H1 (cell line): Measurements from ENCODE around the gene RNF13. TPM values are rescaled to one million over a fixed set of nuclear protein-coding genes. Genes with fewer than 3 reads are reported as not detected.

Experiments used
- CTCF ChIA-PET: fragments of 300-600 bp; sonication (Branson Sonifier 250); formaldehyde crosslinking; loops from one replicate; lab custom pipeline; 2021; ENCODE audit not compliant: partially characterized antibody; lab: Charles Lee
- POLR2A ChIA-PET: fragments of 300-600 bp; sonication (Branson Sonifier 250); formaldehyde crosslinking; loops from one replicate; lab custom pipeline; 2021; ENCODE audit warnings: inconsistent platforms; ENCODE audit not compliant: partially characterized antibody; lab: Charles Lee
- DNase-seq, 2 experiments: peaks; one replicate each; pipeline versions ENCODE4 v3.0.0 to v3.0.0-alpha.2; 2010 to 2022; ENCODE audit warnings: low spot score in 2 of 2, low read depth in 1 of 2, mixed read lengths in 1 of 2
- FAIRE-seq: peaks from 2 replicates; lab custom pipeline; 2011; peaks lifted over from hg19 to GRCh38; lab: Jason Lieb, UNC
- H2AFZ ChIP-seq: 2 replicates; pipeline ENCODE4 v1.8.1; 2012; ENCODE audit warnings: low read length, inconsistent platforms
- H2AK5ac ChIP-seq: 2 replicates; pipeline ENCODE4 v1.6.1; 2013; ENCODE audit warnings: low read depth, low read length
- H2BK120ac ChIP-seq: replicated peaks from 2 replicates; pipeline ENCODE3; 2013; ENCODE audit warnings: low read depth, low read length, inconsistent platforms
- H2BK12ac ChIP-seq: 2 replicates; pipeline ENCODE4 v1.6.1; 2013; ENCODE audit warnings: low read depth, low read length
- H2BK15ac ChIP-seq: 2 replicates; pipeline ENCODE4 v1.6.1; 2013; ENCODE audit warnings: low read length
- H2BK20ac ChIP-seq: 2 replicates; pipeline ENCODE4 v1.6.1; 2013; ENCODE audit warnings: low read length
- H2BK5ac ChIP-seq: 2 replicates; pipeline ENCODE4 v1.6.1; 2013; ENCODE audit warnings: low read depth, low read length
- H3K14ac ChIP-seq: 2 replicates; pipeline ENCODE4 v1.6.1; 2013; ENCODE audit warnings: inconsistent platforms; ENCODE audit not compliant: insufficient read length
- H3K18ac ChIP-seq: 2 replicates; pipeline ENCODE4 v1.6.1; 2013; ENCODE audit warnings: low read length; ENCODE audit errors: extremely low read depth
- H3K23ac ChIP-seq: 2 replicates; pipeline ENCODE4 v1.6.1; 2013; ENCODE audit warnings: inconsistent platforms; ENCODE audit not compliant: insufficient read length
- H3K23me2 ChIP-seq: 2 replicates; pipeline ENCODE4 v1.6.1; 2013; ENCODE audit warnings: low read depth, low read length
- H3K27ac ChIP-seq: 2 replicates; pipeline ENCODE4 v1.6.1; 2011; ENCODE audit warnings: low read depth, low read length, inconsistent platforms
- H3K27me3 ChIP-seq, 4 experiments: replicated peaks in 1 of 4; 1 replicate in 1 of 4; 2 replicates in 3 of 4; pipeline versions ENCODE4 v1.6.1 to v1.8.1; 2011 to 2013; ENCODE audit warnings: low read length in 3 of 4, mild to moderate bottlenecking in 3 of 4, inconsistent platforms in 2 of 4, mixed read lengths in 2 of 4, moderate library complexity in 1 of 4; ENCODE audit not compliant: control insufficient read depth in 3 of 4, insufficient read depth in 3 of 4; ENCODE audit errors: extremely low read depth in 1 of 4
- H3K36me3 ChIP-seq, 4 experiments: 2 replicates each; pipeline versions ENCODE4 v1.6.1 to v1.8.1; 2011 to 2013; ENCODE audit warnings: mild to moderate bottlenecking in 4 of 4, low read length in 3 of 4, moderate library complexity in 2 of 4, control low read depth in 1 of 4, inconsistent platforms in 1 of 4; ENCODE audit not compliant: insufficient read depth in 4 of 4, control insufficient read depth in 2 of 4
- H3K4ac ChIP-seq: replicated peaks from 2 replicates; pipeline ENCODE3; 2013; ENCODE audit warnings: low read length, low read depth, mixed read lengths, inconsistent platforms; ENCODE audit not compliant: insufficient read length
- H3K4me1 ChIP-seq, 4 experiments: replicated peaks in 1 of 4; 1 replicate in 1 of 4; 2 replicates in 3 of 4; pipeline versions ENCODE4 v1.6.1 to v1.8.1; 2011 to 2013; ENCODE audit warnings: low read length in 3 of 4, inconsistent platforms in 2 of 4, mixed read lengths in 1 of 4; ENCODE audit not compliant: insufficient read depth in 4 of 4, control insufficient read depth in 3 of 4
- H3K4me2 ChIP-seq, 2 experiments: 2 replicates each; pipeline versions ENCODE4 v1.6.1 to v1.8.1; 2011 to 2013; ENCODE audit warnings: low read depth in 2 of 2, low read length in 2 of 2, control low read depth in 1 of 2, inconsistent platforms in 1 of 2, mild to moderate bottlenecking in 1 of 2; ENCODE audit not compliant: insufficient read depth in 1 of 2
- H3K4me3 ChIP-seq, 4 experiments: fragments of 200-600, 300-600 bp in 1 of 4; sonication (generic), shearing (Covaris generic), sonication (Bioruptor Twin) in 1 of 4; 2 replicates each; pipeline versions ENCODE4 v1.5.1 to v1.8.1; 2011 to 2016; ENCODE audit warnings: low read length in 4 of 4, low read depth in 3 of 4, control low read depth in 2 of 4, inconsistent platforms in 2 of 4, mild to moderate bottlenecking in 2 of 4, mixed read lengths in 1 of 4, moderate library complexity in 1 of 4; ENCODE audit not compliant: insufficient read depth in 2 of 4; ENCODE audit errors: extremely low read depth in 1 of 4
- H3K56ac ChIP-seq: replicated peaks from 2 replicates; pipeline ENCODE3; 2013; ENCODE audit warnings: low read depth, mild to moderate bottlenecking, mixed read lengths, low read length, inconsistent platforms; ENCODE audit not compliant: insufficient read length
- H3K79me1 ChIP-seq: 2 replicates; pipeline ENCODE4 v1.6.1; 2013; ENCODE audit warnings: low read depth, low read length, control low read depth
- H3K79me2 ChIP-seq, 2 experiments: 2 replicates each; pipeline versions ENCODE4 v1.6.1 to v1.8.1; 2012 to 2013; ENCODE audit warnings: low read length in 2 of 2, mild to moderate bottlenecking in 2 of 2, inconsistent platforms in 1 of 2; ENCODE audit not compliant: insufficient read depth in 2 of 2, control insufficient read depth in 1 of 2
- H3K9ac ChIP-seq, 4 experiments: replicated peaks in 1 of 4; 1 replicate in 1 of 4; 2 replicates in 3 of 4; pipeline versions ENCODE4 v1.6.1 to v1.8.1; 2011 to 2013; ENCODE audit warnings: low read depth in 3 of 4, low read length in 3 of 4, control low read depth in 2 of 4, mild to moderate bottlenecking in 2 of 4, moderate library complexity in 2 of 4, inconsistent platforms in 1 of 4; ENCODE audit errors: extremely low read depth in 1 of 4
- H3K9me3 ChIP-seq, 2 experiments: 2 replicates each; pipeline versions ENCODE4 v1.6.1 to v1.8.1; 2012 to 2013; ENCODE audit warnings: mild to moderate bottlenecking in 2 of 2, moderate library complexity in 2 of 2, control low read depth in 1 of 2, inconsistent platforms in 1 of 2, low read depth in 1 of 2, low read length in 1 of 2, mixed read lengths in 1 of 2; ENCODE audit not compliant: insufficient read depth in 2 of 2
- H4K20me1 ChIP-seq, 2 experiments: replicated peaks in 1 of 2; 2 replicates each; pipeline versions ENCODE3 to v1.8.1; 2011 to 2013; ENCODE audit warnings: inconsistent platforms in 2 of 2, low read length in 2 of 2, mild to moderate bottlenecking in 1 of 2; ENCODE audit not compliant: insufficient read depth in 2 of 2, control insufficient read depth in 1 of 2
- H4K5ac ChIP-seq: 2 replicates; pipeline ENCODE4 v1.6.1; 2013; ENCODE audit warnings: low read length, low read depth, mixed read lengths, inconsistent platforms; ENCODE audit not compliant: insufficient read length
- H4K8ac ChIP-seq: 2 replicates; pipeline ENCODE4 v1.8.0; 2013; ENCODE audit warnings: mild to moderate bottlenecking, moderate library complexity, low read length, inconsistent platforms; ENCODE audit not compliant: insufficient read depth; ENCODE audit errors: extremely low read depth
- H4K91ac ChIP-seq: replicated peaks from 2 replicates; pipeline ENCODE3; 2013; ENCODE audit warnings: low read length, mixed read lengths, inconsistent platforms; ENCODE audit not compliant: insufficient read length
- ASH2L ChIP-seq: fragments of 200-600, 300-600 bp; sonication (generic); IDR thresholded peaks from one replicate; pipeline ENCODE4 v1.7.1; 2017; ENCODE audit warnings: low read length
- BACH1 ChIP-seq: IDR thresholded peaks from 2 replicates; pipeline ENCODE4 v1.6.1; 2012; ENCODE audit warnings: low read length, improper control_type of control experiment
- BCL11A ChIP-seq, 2 experiments: IDR thresholded peaks; one replicate each; pipeline ENCODE4 v1.6.1; 2011; ENCODE audit warnings: low read depth in 2 of 2, low read length in 2 of 2, mild to moderate bottlenecking in 2 of 2
- CBX5 ChIP-seq: fragments of 300-800, 300-1000 bp; sonication (generic); IDR thresholded peaks from 2 replicates; pipeline ENCODE4 v1.7.1; 2016; ENCODE audit warnings: antibody characterized with exemption, low read length, low read depth
- CHD1 ChIP-seq: IDR thresholded peaks from 2 replicates; pipeline ENCODE4 v1.6.1; 2012; ENCODE audit warnings: low read depth, low read length, improper control_type of control experiment
- CHD2 ChIP-seq: IDR thresholded peaks from 2 replicates; pipeline ENCODE4 v1.6.1; 2012; ENCODE audit warnings: low read length, improper control_type of control experiment
- FOSL1 ChIP-seq: IDR thresholded peaks from 2 replicates; pipeline ENCODE4 v1.6.1; 2011; ENCODE audit warnings: mild to moderate bottlenecking, low read depth, low read length, moderate library complexity; ENCODE audit not compliant: insufficient read depth
- KDM5A ChIP-seq: fragments of 200-600 bp; IDR thresholded peaks from 2 replicates; pipeline ENCODE4 v1.7.1; 2012; ENCODE audit warnings: mild to moderate bottlenecking, low read length, inconsistent platforms, mixed read lengths
- NANOG ChIP-seq: IDR thresholded peaks from 2 replicates; pipeline ENCODE4 v1.6.1; 2011; ENCODE audit warnings: low read length, low read depth, mild to moderate bottlenecking, inconsistent platforms; ENCODE audit not compliant: insufficient read depth, poor library complexity, severe bottlenecking
- PHF8 ChIP-seq: fragments of 200-600 bp; sonication (generic); conservative IDR thresholded peaks from 2 replicates; pipeline ENCODE4 v1.7.1; 2012; ENCODE audit warnings: low read depth, mild to moderate bottlenecking, inconsistent platforms, low read length, moderate library complexity
- POLR2A ChIP-seq, 2 experiments: IDR thresholded peaks; 1 replicate in 1 of 2; 2 replicates in 1 of 2; pipeline ENCODE4 v1.6.1; 2011; ENCODE audit warnings: low read depth in 2 of 2, low read length in 2 of 2, mild to moderate bottlenecking in 2 of 2; ENCODE audit errors: control extremely low read depth in 1 of 2
- POU5F1 ChIP-seq: IDR thresholded peaks from 2 replicates; pipeline ENCODE4 v1.6.1; 2011; ENCODE audit warnings: low read depth, mild to moderate bottlenecking, low read length, moderate library complexity
- RAD21 ChIP-seq, 2 experiments: IDR thresholded peaks in 1 of 2; conservative IDR thresholded peaks in 1 of 2; 2 replicates each; pipeline ENCODE4 v1.6.1; 2011; ENCODE audit warnings: low read depth in 2 of 2, low read length in 2 of 2, improper control_type of control experiment in 1 of 2, inconsistent platforms in 1 of 2, mild to moderate bottlenecking in 1 of 2, moderate library complexity in 1 of 2
- RNF2 ChIP-seq: fragments of 200-900, 300-1000 bp; sonication (generic); IDR thresholded peaks from 2 replicates; pipeline ENCODE4 v1.7.1; 2016; ENCODE audit warnings: borderline replicate concordance, low read depth, mild to moderate bottlenecking, antibody characterized with exemption, low read length; ENCODE audit not compliant: poor library complexity, severe bottlenecking; ENCODE audit errors: missing control alignments
- TBP ChIP-seq: IDR thresholded peaks from 2 replicates; pipeline ENCODE4 v1.6.1; 2011; ENCODE audit warnings: low read depth, low read length, improper control_type of control experiment
- WGBS, 2 experiments: shearing (Covaris generic) in 1 of 2; methylation state at CpG; one replicate each; pipeline versions ENCODE4 v1.1.6 to v1.1.7; 2013 to 2015; ENCODE audit warnings: low lambda C conversion rate in 2 of 2, mixed read lengths in 2 of 2, inconsistent platforms in 1 of 2, low coverage in 1 of 2, missing lambda C conversion rate in 1 of 2; ENCODE audit not compliant: insufficient replicate concordance in 2 of 2, insufficient coverage in 1 of 2, insufficient read length in 1 of 2; ENCODE audit errors: extremely low coverage in 1 of 2, missing lambda C conversion rate in 1 of 2; 5-methylcytosine and 5-hydroxymethylcytosine counted together
- polyA plus RNA-seq, 7 experiments: library from polyadenylated mRNA; depleted of rRNA in 3 of 7; stranded (reverse) in 5 of 7; unstranded in 2 of 7; fragments of >200 nt in 5 of 7; fragments of 200-250 nt in 2 of 7; gene quantifications; 1 replicate in 5 of 7; 2 replicates in 1 of 7; 4 replicates in 1 of 7; pipeline versions ENCODE4 v1.2.1 to v1.2.3, GENCODE V29; 2011 to 2013; ENCODE audit warnings: missing spikeins in 2 of 7, mixed read lengths in 2 of 7
- total RNA-seq: library from RNA; stranded (reverse); fragmentation: NEBNext Ultra II Directional; extraction: Animal tissue kit (Norgen Biotek cat#: 25700); gene quantifications from 2 replicates; pipeline ENCODE4 v1.2.1, GENCODE V29; 2021

RNF13 gene
- total and polyA plus RNA-seq, 2 of the 8 experiments (the other 6 are each of a cell fraction or from before 2014, with no cell fraction given): 19.4 to 35.4 TPM

GRCh38 chr3:149770246-149770645, 42.8 kb upstream of the RNF13 start:
- ChIA-PET POLR2A (interaction anchor here (1.5 kb wide), 1 partner anchor 43 kb away, joined by 3 read pairs; the partner anchor contains the start of gene RNF13), CTCF (interaction anchor here (0.6 to 11.0 kb wide), 35 partner anchors 9 to 281 kb away, joined by 3 to 103 read pairs (median 6); partner anchors contain the start of genes ANKUB1, COMMD2, RNF13 and WWTR1)
- no peaks in the 10 kb centered on the region for H3K79me2 ChIP-seq
- DNase-seq (no peak), FAIRE-seq (no peak)
- no peak overlapping the region for H2AK5ac ChIP-seq
- H3K9me3 ChIP-seq: no peaks in the 10 kb centered on the region
- no peak overlapping the region for H3K27ac ChIP-seq
- H3K9ac ChIP-seq: no peak overlapping the region
- H3K36me3 ChIP-seq: no peaks in the 10 kb centered on the region
- no peaks in the 10 kb centered on the region; the same call in 1 of the 2 replicates for H3K23me2 ChIP-seq
- H4K91ac ChIP-seq: no peak overlapping the region
- no peak overlapping the region for H2BK12ac ChIP-seq
- H2BK20ac ChIP-seq: no peak overlapping the region
- no peak overlapping the region for H2AFZ ChIP-seq
- H4K5ac ChIP-seq: no peak overlapping the region
- no peaks in the 10 kb centered on the region for H3K27me3 ChIP-seq
- H3K4me1 ChIP-seq: no peaks in the 10 kb centered on the region
- no peak overlapping the region for H3K14ac ChIP-seq
- H4K8ac ChIP-seq: no peak overlapping the region
- no peak overlapping the region for H2BK15ac ChIP-seq
- H3K4me2 ChIP-seq: no peak overlapping the region
- no peak overlapping the region for H2BK5ac ChIP-seq
- no peak overlapping the region for H3K4ac ChIP-seq
- TF ChIP-seq CHD1: no peak
- no peak for TF ChIP-seq CHD2
- TF ChIP-seq POU5F1: no peak
- no peak for TF ChIP-seq FOSL1
- TF ChIP-seq NANOG: no peak
- no peak for TF ChIP-seq KDM5A
- TF ChIP-seq BACH1: no peak
- no peak for TF ChIP-seq BCL11A (IDR thresholded peaks at IDR 0.05; ENCODE audit: low read depth in 2 of 2, low read length in 2 of 2)
- TF ChIP-seq TBP: no peak
- no peak for TF ChIP-seq RAD21 (IDR thresholded peaks at IDR 0.05 in 1 of 2, conservative IDR thresholded peaks at IDR 0.05 in 1 of 2; ENCODE audit: low read depth in 2 of 2, low read length in 2 of 2)
- TF ChIP-seq CBX5: no peak
- TF ChIP-seq PHF8: no peak
- no peak for TF ChIP-seq RNF2
- no peak for TF ChIP-seq ASH2L
- no peak for TF ChIP-seq POLR2A (IDR thresholded peaks at IDR 0.05; ENCODE audit: control extremely low read depth in 1 of 2, low read depth in 2 of 2, low read length in 2 of 2)
- no peak overlapping the region for H2BK120ac ChIP-seq
- no peak overlapping the region for H3K4me3 ChIP-seq
- H3K79me1 ChIP-seq: no peaks in the 10 kb centered on the region
- no peak overlapping the region for H3K56ac ChIP-seq
- WGBS, 2 experiments: 83% methylated on average over 2 of the region's 2 CpGs; no CpG with 5 or more reads in 1 of the 2 experiments
- H3K18ac ChIP-seq: no peak overlapping the region
- no peaks in the 10 kb centered on the region for H4K20me1 ChIP-seq
- no peak overlapping the region for H3K23ac ChIP-seq
